GM18951 (cell line): Measurements from ENCODE around the gene ZMPSTE24.

Experiments
- POLR2A ChIP-seq: IDR thresholded peaks from 4 replicates; pipeline ENCODE4 v1.6.1; 2011; ENCODE audit warnings: mild to moderate bottlenecking; ENCODE audit not compliant: insufficient read length, insufficient read depth; ENCODE audit errors: extremely low read depth
- in situ Hi-C: fragments of 300-500 bp; cut with MboI; formaldehyde crosslinking; loops from one replicate; pipeline ENCODE4 v1.12.0; 2022; ENCODE audit warnings: low sequenced_read_pairs, mixed read lengths, inconsistent platforms; ENCODE audit not compliant: unreplicated experiment

ZMPSTE24 gene

DNA sequence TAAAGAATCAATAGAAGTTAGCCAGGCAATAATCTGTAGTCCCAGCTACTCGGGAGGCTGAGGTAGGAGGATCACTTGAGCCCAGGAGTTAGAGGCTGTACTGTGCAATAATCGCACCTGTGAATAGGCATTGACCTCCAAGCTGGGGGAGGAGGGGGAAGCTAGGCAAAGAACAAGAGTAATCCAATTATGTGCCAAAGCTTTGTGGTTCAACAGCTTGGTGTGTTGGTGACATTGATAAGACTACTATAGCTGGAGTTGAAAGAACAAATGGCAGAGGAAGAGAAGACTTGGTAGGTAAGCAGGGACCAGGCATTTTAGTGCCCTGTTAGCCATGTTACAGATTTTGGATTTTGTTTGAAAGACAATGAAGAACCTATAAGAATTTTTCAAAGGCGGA lies 12.3 kb upstream of the ZMPSTE24 start:
- in situ Hi-C loops, result no loop called here
- TF ChIP-seq POLR2A, result no peak

DNA sequence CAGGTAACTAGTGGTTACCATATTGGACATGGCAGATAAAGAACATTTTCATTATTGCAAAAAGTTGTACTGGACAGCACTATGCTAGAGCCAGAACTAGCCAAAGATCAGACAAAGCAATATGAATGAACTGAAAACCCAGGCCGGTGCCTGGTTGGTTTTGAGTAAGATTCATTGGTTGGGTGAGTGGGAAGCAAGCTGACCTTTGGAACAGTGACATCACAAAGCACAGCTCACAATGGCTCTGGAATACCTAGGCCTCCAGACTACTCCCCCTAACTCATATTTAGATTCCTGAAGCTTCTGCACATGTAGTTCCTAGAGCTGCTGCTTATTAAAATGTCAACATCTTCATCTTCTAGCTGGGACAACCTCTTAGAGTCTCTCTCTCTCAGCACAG lies 10.4 kb upstream of the ZMPSTE24 start, which contains the start of gene TMCO2:
Gene TMCO2 (plus strand): TSS at position 283 of the 400 bp plus-strand sequence. CDS start 57 bp downstream, at position 340.
- no peak for TF ChIP-seq POLR2A
- in situ Hi-C loops, result no loop called here

DNA sequence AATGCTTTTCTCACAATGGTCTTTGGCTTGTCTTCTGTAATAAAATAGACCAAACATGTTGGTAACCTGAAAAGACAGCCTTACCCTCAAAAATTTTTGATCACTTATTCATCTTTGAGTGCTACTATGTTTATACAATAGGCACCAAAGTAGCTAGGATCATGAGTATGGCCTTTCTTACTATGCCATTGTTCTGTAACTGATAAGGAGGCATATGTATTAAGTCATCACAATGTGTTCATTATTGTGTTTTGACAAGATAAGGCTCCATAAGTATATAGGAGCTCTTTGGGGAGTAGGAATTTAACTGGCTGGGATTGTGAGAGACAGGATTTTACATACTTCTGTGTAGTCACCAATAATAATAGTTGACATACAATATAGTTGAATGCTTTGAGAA lies 9.6 kb upstream of the ZMPSTE24 start:
- in situ Hi-C loops, result no loop called here
- TF ChIP-seq POLR2A, result no peak

DNA sequence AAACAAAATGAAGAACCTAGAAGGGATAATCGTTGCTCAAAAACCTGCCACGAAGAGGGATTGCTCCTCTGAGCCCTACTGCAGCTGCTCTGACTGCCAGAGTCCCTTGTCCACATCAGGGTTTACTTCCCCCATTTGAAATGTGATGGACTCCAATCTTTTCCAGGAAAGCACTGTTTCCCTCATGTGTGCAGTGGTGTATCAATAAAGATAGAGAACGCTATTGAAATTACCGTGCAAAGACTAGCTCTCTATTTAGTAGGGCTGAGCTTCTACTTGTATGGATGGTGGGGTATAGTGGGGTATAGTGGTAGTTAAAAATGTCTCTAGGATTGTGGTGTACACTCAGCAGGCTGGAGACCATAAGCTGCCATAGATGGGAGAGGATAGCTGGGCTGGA lies 6.6 kb upstream of the ZMPSTE24 start:
- in situ Hi-C loops, result no loop called here
- TF ChIP-seq POLR2A, result no peak

DNA sequence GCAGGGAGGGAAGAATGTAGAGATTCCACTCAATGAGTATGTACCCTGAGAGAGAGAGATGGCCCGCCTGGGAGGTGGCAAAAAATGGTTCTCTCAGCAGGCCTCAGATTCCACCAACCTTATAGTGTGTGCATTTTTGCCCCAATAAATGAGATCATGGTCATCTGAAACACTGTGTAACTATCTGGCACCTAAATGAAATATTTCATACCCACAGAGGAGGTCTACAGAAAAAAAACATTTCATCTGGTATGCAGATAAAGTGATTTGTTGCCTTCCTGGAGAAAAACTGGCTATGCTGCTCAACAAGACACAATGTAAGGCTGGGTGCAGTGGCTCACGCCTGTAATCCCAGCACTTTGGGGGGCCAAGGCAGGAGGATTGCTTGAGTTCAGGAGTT lies 5.4 kb upstream of the ZMPSTE24 start:
- in situ Hi-C loops, result no loop called here
- no peak for TF ChIP-seq POLR2A

DNA sequence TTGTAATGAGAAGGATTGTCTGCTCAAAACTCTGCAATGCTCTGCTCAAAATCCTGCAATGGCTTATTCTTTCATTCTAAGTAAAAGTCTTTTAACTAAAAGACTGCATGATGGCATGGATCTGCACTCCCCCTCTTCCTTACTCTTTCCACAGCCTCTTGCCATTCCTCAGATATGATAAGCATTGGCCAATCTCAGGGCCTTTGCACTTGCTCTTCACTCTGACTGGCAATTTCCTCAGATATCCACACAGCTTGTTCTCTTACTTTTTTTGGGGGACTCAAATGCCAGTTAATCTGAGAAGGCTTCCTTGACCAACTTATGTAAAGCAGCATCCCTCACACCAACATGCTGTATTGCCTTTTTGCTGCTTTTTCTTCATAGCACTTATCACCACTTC lies 2.8 kb upstream of the ZMPSTE24 start:
- no peak for TF ChIP-seq POLR2A
- in situ Hi-C loops, result no loop called here

DNA sequence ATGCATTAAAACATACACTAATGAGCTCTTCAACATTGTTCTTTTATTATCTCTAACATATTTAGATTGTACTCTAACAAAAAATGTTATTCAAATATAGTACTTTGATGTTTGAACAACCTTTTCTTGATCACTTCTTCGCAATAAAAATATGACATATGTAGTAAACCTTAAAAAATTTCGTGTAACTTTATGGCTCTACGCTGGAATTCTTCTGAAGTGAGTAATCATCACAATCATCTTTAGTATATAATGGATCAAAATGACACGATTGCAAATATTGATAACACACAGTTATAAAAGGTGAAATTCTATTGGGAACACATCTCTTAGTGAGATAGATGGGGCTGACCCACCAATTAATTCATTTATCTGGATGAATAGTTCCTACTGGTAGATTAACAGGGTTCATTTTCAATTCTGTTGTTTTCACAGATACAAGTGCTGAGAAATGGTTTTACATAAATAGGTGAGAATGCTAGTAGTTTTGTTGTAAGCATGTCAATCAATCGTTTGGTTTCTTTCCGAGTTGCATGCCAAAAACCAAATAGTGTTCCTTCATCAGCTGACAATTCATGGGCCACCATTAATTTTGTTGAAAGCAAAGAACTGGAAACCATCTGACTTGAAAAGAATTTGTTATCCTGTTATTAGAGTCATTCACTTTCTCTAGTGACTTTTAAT lies 1.5 kb upstream of the ZMPSTE24 start:
- TF ChIP-seq POLR2A, result no peak
- in situ Hi-C loops, result no loop called here

DNA sequence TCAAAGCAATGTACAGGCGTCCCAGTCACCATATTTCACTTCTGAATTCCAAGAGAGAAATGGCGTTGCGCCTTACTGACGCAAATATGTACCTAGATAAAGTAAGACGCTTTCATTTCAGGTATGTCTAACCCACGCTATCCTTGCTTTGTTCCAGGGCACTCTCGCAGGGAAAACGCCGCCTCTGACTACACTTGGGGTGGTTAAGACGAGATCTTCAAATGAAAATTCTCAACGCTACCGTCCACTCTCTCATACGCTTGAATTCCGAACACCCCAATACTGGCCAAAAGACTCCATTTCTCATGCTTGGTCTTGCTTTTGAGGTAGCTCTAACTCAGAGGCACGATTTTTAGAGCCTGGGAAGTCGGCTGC lies 736 bp upstream of the ZMPSTE24 start:
- in situ Hi-C loops, result no loop called here
- TF ChIP-seq POLR2A, result no peak

DNA sequence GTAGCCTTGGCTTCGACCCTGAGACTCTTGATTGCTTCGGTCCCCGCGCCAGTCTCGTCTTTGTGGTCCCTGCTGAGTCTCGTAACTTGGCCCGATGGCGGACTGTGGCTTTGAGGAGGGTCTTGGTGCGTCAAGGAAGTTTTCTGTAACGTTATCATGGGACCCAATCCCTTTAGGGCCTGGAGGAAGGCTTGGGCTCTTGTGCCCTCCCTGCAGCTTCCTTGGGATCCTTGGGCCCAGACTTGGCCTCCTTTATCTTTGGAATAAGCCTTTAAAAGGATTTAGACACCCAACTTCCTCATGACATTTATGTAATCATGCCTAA lies 371 bp downstream of the ZMPSTE24 start:
- no peak for TF ChIP-seq POLR2A
- in situ Hi-C loops, result no loop called here

DNA sequence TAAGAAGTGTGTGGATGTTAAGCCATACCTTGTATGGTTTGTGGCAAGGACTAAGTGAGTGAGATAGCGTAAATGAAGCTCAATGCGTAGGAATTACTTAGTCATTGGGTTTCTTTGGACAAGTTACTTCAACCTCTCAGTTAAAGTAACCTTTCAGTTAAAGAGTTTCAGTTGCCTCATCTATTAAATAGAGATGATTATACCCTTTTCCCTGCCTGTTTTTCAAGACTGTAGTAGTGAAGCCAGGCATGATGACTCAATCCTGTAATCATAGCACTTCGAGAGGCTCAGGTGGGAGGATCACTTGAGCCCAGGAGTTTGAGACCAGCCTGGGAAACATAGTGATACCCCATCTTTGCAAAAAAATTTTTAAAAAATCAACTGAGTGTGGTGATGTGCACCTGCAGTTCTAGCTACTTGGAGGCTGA lies 6.3 kb downstream of the ZMPSTE24 start:
- no peak for TF ChIP-seq POLR2A
- in situ Hi-C loops, result no loop called here

DNA sequence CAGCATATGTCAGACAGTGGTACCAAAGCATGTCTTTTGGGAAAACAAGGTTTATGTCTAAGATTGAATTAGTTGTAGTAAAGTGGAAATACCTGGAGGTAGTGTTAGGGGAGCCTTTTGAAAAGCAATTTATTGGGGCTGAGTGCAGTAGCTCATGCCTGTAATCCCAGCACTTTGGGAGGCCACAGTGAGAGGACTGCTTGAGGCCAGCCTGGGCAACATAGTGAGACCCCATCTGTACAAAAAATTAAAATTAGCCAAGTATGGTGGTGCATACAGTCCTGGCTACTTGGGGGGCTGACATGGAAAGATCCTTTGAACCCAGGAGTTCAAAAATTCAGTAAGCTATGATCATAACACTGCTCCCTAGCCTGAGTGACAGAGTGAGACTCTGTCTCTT lies 7.3 kb downstream of the ZMPSTE24 start:
- in situ Hi-C loops, result no loop called here
- no peak for TF ChIP-seq POLR2A

DNA sequence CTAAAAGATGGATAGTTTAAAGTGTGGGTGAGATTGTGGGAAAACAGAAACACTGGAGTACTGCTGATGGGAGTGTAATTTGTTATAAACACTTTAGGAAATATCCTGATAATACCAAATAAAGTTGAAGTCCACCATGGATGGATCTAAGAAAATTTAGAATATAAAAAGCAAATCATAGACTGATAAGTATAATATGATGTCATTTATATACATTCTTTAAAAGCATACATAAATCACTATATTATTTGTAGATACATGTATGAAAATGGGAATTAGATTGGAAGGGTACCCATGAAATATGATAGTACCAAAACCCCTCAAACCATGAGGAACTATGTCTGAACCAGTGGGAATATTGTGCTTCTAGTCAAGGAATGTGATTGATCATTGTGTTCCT lies 7.9 kb downstream of the ZMPSTE24 start:
- TF ChIP-seq POLR2A, result no peak
- in situ Hi-C loops, result no loop called here

DNA sequence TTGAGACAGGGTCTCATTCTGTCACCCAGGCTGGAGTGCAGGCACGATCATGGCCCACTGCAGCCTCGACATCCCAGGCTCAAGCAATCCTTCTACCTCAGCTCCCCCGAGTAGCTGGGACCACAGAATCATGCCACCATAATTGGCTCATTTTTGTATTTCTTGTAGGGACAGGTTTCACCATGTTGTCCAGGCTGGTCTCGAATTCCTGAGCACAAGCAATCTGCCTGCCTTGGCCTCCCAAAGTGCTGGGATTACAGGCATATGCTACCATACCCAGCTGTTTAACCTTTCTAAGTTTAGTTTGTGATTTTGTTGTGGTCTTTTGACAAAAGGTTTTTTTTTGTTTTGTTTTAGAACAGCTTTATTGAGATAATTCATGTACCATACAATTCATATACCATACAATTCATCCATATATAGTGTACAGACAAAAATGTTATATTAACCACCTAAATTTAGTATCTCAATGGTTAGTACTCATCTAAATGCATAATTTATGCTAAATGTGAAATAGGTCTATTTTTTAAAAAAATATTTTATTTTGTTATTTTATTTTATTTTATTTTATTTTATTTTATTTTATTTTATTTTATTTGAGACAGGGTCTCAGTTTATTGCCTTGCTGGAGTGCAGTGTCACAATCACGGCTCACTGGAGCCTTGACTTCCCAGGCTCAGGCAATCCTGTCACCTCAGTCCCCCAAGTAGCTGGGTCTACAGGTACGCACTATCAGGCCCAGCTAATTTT lies 8.9 kb downstream of the ZMPSTE24 start:
- in situ Hi-C loops, result no loop called here
- no peak for TF ChIP-seq POLR2A

DNA sequence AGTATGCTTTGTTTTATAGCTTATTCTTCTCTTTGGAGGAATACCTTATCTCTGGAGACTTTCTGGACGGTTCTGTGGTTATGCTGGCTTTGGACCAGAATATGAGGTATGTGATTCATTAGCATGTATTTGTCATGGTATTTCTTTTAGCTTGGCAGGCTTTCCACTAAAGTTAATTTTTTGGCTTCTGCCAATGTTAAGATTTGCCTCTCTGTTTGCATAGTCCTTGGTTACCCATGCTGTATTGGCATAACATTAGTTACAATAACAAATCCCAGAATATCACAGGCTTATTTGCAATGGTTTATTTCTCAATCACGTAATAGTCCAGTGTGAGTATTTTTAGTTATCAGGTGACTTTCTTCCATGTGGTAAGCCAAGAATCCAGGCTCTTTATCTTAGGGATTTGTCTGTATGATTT lies 9.7 kb downstream of the ZMPSTE24 start:
- TF ChIP-seq POLR2A, result no peak
- in situ Hi-C loops, result no loop called here
